CD14-positive monocyte (primary cell): ENCODE measurements around the gene SFT2D2. TPM values are rescaled to one million over a fixed set of nuclear protein-coding genes. Genes with fewer than 3 reads are reported as not detected.

Source experiments
- DNase-seq, 3 donors: peaks; one replicate each; pipeline ENCODE4 v3.0.0-alpha.2; 2011 to 2022
- H2AFZ ChIP-seq: 2 replicates; pipeline ENCODE4 v1.6.0; 2012; ENCODE audit warnings: mild to moderate bottlenecking, low read depth, low read length, inconsistent platforms; ENCODE audit not compliant: insufficient read depth, poor library complexity, severe bottlenecking
- H3K27ac ChIP-seq, 2 donors: 1 replicate in 1 of 2; 2 replicates in 1 of 2; pipeline ENCODE4 v1.5.1; 2012 to 2013; ENCODE audit warnings: low read length in 2 of 2, control low read depth in 1 of 2, inconsistent platforms in 1 of 2, low read depth in 1 of 2, mild to moderate bottlenecking in 1 of 2
- H3K27me3 ChIP-seq, 2 donors: one replicate each; pipeline versions ENCODE4 v1.6.0 to v1.6.1; 2011 to 2013; ENCODE audit warnings: low read length in 2 of 2; ENCODE audit not compliant: control insufficient read depth in 2 of 2, insufficient read depth in 2 of 2
- H3K36me3 ChIP-seq, 2 donors: replicated peaks in 1 of 2; 1 replicate in 1 of 2; 2 replicates in 1 of 2; pipeline versions ENCODE4 v1.5.1 to v1.6.1; 2012 to 2013; ENCODE audit warnings: low read length in 2 of 2, control low read depth in 1 of 2, inconsistent platforms in 1 of 2, mild to moderate bottlenecking in 1 of 2; ENCODE audit not compliant: insufficient read depth in 2 of 2, control insufficient read depth in 1 of 2
- H3K4me1 ChIP-seq, 2 donors: 1 replicate in 1 of 2; 2 replicates in 1 of 2; pipeline versions ENCODE4 v1.5.1 to v1.6.1; 2012 to 2013; ENCODE audit warnings: low read length in 2 of 2, control low read depth in 1 of 2, inconsistent platforms in 1 of 2, mild to moderate bottlenecking in 1 of 2, moderate library complexity in 1 of 2; ENCODE audit not compliant: insufficient read depth in 2 of 2, control insufficient read depth in 1 of 2
- H3K4me2 ChIP-seq: replicated peaks from 2 replicates; pipeline ENCODE3; 2012; ENCODE audit warnings: low read length, moderate library complexity, mild to moderate bottlenecking; ENCODE audit not compliant: poor library complexity, severe bottlenecking; ENCODE audit errors: extremely low read depth
- H3K4me3 ChIP-seq, 3 experiments: fragments of 200-600 bp in 1 of 3; sonication (generic) in 1 of 3; replicated peaks in 1 of 3; 1 replicate in 2 of 3; 2 replicates in 1 of 3; pipeline ENCODE4 v1.5.1; 2011 to 2013; ENCODE audit warnings: low read length in 3 of 3, mild to moderate bottlenecking in 3 of 3, control low read depth in 2 of 3, low read depth in 2 of 3, inconsistent platforms in 1 of 3, moderate library complexity in 1 of 3
- H3K79me2 ChIP-seq: 2 replicates; pipeline ENCODE4 v1.6.0; 2012; ENCODE audit warnings: mild to moderate bottlenecking, control low read depth, inconsistent platforms, low read length, moderate library complexity; ENCODE audit not compliant: insufficient read depth
- H3K9ac ChIP-seq: 2 replicates; pipeline ENCODE4 v1.6.0; 2017; ENCODE audit warnings: low read length, mild to moderate bottlenecking; ENCODE audit not compliant: insufficient read depth, poor library complexity, severe bottlenecking
- H3K9me3 ChIP-seq, 2 donors: replicated peaks in 1 of 2; 1 replicate in 1 of 2; 2 replicates in 1 of 2; pipeline versions ENCODE4 v1.5.1 to v1.6.1; 2012 to 2013; ENCODE audit warnings: low read length in 2 of 2, control low read depth in 1 of 2; ENCODE audit not compliant: control insufficient read depth in 1 of 2, insufficient read depth in 1 of 2
- H4K20me1 ChIP-seq: 2 replicates; pipeline ENCODE4 v1.6.0; 2012; ENCODE audit warnings: mild to moderate bottlenecking, low read length, control low read depth, moderate library complexity; ENCODE audit not compliant: insufficient read depth
- H3K27ac Mint-ChIP-seq, 7 donors: one replicate each; pipeline ENCODE4 v1.8.0; 2020; ENCODE audit warnings: mild to moderate bottlenecking in 7 of 7, mixed read lengths in 7 of 7, moderate library complexity in 6 of 7, inconsistent platforms in 2 of 7
- H3K27me3 Mint-ChIP-seq, 3 donors: one replicate each; pipeline ENCODE4 v1.8.0; 2021 to 2022; ENCODE audit warnings: low read depth in 3 of 3, mild to moderate bottlenecking in 3 of 3, mixed read lengths in 3 of 3, moderate library complexity in 3 of 3, inconsistent platforms in 1 of 3
- H3K36me3 Mint-ChIP-seq, 2 donors: one replicate each; pipeline ENCODE4 v1.8.0; 2020; ENCODE audit warnings: mixed read lengths in 2 of 2, inconsistent platforms in 1 of 2, mild to moderate bottlenecking in 1 of 2
- H3K4me1 Mint-ChIP-seq: one replicate; pipeline ENCODE4 v1.8.0; 2020; ENCODE audit warnings: mild to moderate bottlenecking, mixed read lengths
- H3K4me3 Mint-ChIP-seq, 2 donors: one replicate each; pipeline ENCODE4 v1.8.0; 2020; ENCODE audit warnings: mild to moderate bottlenecking in 2 of 2, mixed read lengths in 2 of 2, moderate library complexity in 1 of 2
- H3K9me3 Mint-ChIP-seq, 7 donors: one replicate each; pipeline ENCODE4 v1.8.0; 2020 to 2022; ENCODE audit warnings: mixed read lengths in 7 of 7, mild to moderate bottlenecking in 6 of 7, moderate library complexity in 6 of 7, inconsistent platforms in 2 of 7
- CTCF ChIP-seq: fragments of 200-600 bp; IDR thresholded peaks from one replicate; pipeline ENCODE4 v1.8.0; 2022; ENCODE audit warnings: antibody characterized with exemption, mild to moderate bottlenecking
- WGBS: methylation state at CpG from one replicate; pipeline ENCODE4 v1.1.5; 2013; ENCODE audit warnings: missing lambda C conversion rate; ENCODE audit not compliant: insufficient coverage; 5-methylcytosine and 5-hydroxymethylcytosine counted together
- intact Hi-C, 2 donors: fragments of 100-400 bp; cut with micrococcal nuclease; formaldehyde crosslinking; loops; one replicate each; pipeline versions ENCODE4 v1.15.0 to v1.15.1; 2023
- polyA plus RNA-seq, 3 donors: library from polyadenylated mRNA; depleted of rRNA in 1 of 3; unstranded in 2 of 3; stranded (reverse) in 1 of 3; fragments of 300-500 nt in 2 of 3; fragments of >200 nt in 1 of 3; fragmentation: Illumina TruSeq in 2 of 3; gene quantifications; 1 replicate in 2 of 3; 2 replicates in 1 of 3; pipeline ENCODE4 v1.2.3, GENCODE V29; 2012 to 2021
- small RNA-seq: library from RNA; depleted of rRNA; stranded (forward); fragments of <200 nt; gene quantifications from one replicate; pipeline ENCODE3, GENCODE V24; 2012; ENCODE audit warnings: low read depth; ENCODE audit not compliant: insufficient read length

SFT2D2 gene
- polyA plus RNA-seq, 3 donors: 23.7 to 46.6 (median 34.9) TPM

GRCh38 chr1:168301664-168302320 lies 76.0 kb downstream of the SFT2D2 start:
- 89% methylated on average over 3 of the region's 3 CpGs for WGBS
- peaks cover 16% of the 10 kb centered on the region in 2 donors for H3K36me3 Mint-ChIP-seq
- Histone ChIP-seq H3K4me3 (no peak overlapping the region), H3K27me3 (no peaks in the 10 kb centered on the region), H3K4me2 (no peak overlapping the region), H4K20me1 (no peaks in the 10 kb centered on the region), H3K79me2 (no peaks in the 10 kb centered on the region), H3K27ac (no peak overlapping the region), H3K9ac (no peak overlapping the region), H3K9me3 (no peaks in the 10 kb centered on the region), H3K4me1 (no peaks in the 10 kb centered on the region), H2AFZ (no peak overlapping the region), H3K36me3 (peaks cover 0 to 3% of the 10 kb centered on the region in 2 donors)
- TF ChIP-seq CTCF: no peak
- H3K27ac Mint-ChIP-seq: no peak overlapping the region
- no peak overlapping the region for H3K4me3 Mint-ChIP-seq
- peaks cover 0 to 12% (median 0%) of the 10 kb centered on the region in 7 donors for H3K9me3 Mint-ChIP-seq
- no peak for DNase-seq
- H3K4me1 Mint-ChIP-seq: no peaks in the 10 kb centered on the region
- peaks cover 0 to 1% (median 0%) of the 10 kb centered on the region in 3 donors for H3K27me3 Mint-ChIP-seq
- intact Hi-C loops: no loop called here

Small RNAs within 50 kb of the gene (small RNA-seq; reads per million reads assigned to genes)
- gene AL021397.1: not detected
- not detected for gene RNU6-1310P

Other genes starting within 250 kb of the SFT2D2 start
- under 1 TPM in 1 of 3 donors, not detected in 2; 0.65 TPM for gene GPR161, start 89.1 kb upstream of the SFT2D2 start, polyA plus RNA-seq
- 10 to 100 TPM in 2 of 3 donors, 1 to 10 TPM in 1; 8.7 to 35.0 (median 30.2) TPM for gene TIPRL, start 47.0 kb upstream of the SFT2D2 start, polyA plus RNA-seq
- 1 to 10 TPM in 2 of 3 donors, under 1 TPM in 1; 0.65 to 7.6 (median 1.6) TPM for gene TBX19, start 54.9 kb downstream of the SFT2D2 start, polyA plus RNA-seq